ENCODE results near the gene HIGD1B.

DNA sequence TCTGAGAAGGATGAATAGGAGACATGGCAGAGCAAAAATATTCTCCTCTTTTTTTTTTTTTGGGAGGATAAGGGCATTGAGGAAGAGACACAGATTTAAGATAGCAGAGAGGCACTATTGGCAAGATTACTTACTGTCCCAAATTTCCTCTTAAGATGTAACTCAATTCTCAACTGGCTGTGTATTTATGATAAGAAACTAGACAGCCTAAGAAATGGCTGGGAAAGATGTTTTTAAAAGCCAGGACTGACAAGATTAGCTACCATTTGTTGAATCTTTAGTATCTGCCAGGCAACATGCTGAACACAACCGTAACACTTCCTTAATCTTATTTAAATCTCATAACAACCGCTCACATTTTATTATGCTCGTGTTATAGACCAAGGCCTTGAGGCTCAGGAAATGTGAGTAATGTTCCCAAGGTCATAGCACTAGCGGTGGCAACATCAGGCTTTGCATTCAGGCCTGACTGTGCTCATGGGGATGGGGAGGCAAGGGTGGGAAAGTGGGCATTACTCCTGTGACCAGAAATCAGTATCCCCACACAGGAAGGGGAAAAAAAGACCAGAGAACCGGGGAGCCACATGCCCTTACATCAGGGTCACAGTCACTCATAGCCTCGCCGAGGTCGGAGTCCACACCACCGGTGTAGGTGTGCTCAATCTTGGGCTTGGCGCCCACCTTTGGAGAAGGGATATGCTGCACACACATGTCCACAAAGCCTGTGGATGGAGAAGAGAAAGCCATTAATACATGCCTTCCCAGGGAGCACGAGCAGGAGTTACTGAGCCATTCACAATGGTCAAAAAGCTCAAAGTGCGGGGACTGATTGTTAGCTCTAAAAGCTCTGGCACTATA is 15.6 kb downstream of the HIGD1B start:
- TF ChIP-seq, protein P1, sequence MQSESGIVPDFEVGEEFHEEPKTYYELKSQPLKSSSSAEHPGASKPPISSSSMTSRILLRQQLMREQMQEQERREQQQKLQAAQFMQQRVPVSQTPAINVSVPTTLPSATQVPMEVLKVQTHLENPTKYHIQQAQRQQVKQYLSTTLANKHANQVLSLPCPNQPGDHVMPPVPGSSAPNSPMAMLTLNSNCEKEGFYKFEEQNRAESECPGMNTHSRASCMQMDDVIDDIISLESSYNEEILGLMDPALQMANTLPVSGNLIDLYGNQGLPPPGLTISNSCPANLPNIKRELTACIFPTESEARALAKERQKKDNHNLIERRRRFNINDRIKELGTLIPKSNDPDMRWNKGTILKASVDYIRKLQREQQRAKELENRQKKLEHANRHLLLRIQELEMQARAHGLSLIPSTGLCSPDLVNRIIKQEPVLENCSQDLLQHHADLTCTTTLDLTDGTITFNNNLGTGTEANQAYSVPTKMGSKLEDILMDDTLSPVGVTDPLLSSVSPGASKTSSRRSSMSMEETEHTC (IDR thresholded peaks at IDR 0.05), result no peak
- TF ChIP-seq POLR2AphosphoS5 (IDR thresholded peaks at IDR 0.05; ENCODE audit: control insufficient read depth, insufficient read depth, low read depth, low read length) (no peak; the same call in 1 of the 2 replicates), MTA3 (IDR thresholded peaks at IDR 0.05; ENCODE audit: borderline replicate concordance) (no peak), PATZ1 (CRISPR knock-in tag; IDR thresholded peaks at IDR 0.05; ENCODE audit: borderline replicate concordance) (no peak), ZHX1 (conservative IDR thresholded peaks at IDR 0.05; ENCODE audit: low read length) (no peak), U2AF1 (optimal IDR thresholded peaks at IDR 0.05; ENCODE audit: low read depth, low read length) (no peak), CEBPZ (IDR thresholded peaks at IDR 0.05; ENCODE audit: borderline replicate concordance, low read depth, low read length) (no peak), FOXJ3 (CRISPR knock-in tag; IDR thresholded peaks at IDR 0.05) (no peak), DNMT1 (IDR thresholded peaks at IDR 0.05) (no peak)

Measured in K562 (cell line).